GM19025 (cell line): ENCODE measurements around the gene CLBA1.

Experiments
- ATAC-seq: cut with Tn5 transposase; IDR thresholded peaks from one replicate; pipeline ENCODE4 v1.9.1; 2021; ENCODE audit warnings: mild to moderate bottlenecking, low read depth, moderate library complexity; ENCODE audit not compliant: unreplicated experiment

CLBA1 gene

DNA sequence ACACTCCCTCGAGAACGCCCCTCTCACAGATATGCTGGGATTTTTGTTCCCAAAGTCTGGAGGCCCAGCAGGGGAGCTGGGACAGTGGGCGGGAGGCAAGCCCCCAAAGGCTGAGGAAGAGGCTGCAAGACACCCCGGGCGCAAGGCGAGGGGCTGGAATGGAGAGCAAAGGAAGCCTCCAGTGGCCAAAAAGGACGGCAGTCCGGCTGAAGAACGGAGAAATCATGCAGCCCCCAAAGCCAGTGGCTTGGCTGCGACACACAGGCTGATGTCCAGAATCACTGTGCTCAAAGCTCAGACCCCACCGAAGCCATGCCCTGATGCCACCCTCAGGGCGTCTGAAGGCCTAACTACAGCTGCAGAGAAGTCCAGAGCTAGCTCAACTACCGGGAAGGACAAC lies 10.9 kb downstream of the CLBA1 start:
- no peak for ATAC-seq

DNA sequence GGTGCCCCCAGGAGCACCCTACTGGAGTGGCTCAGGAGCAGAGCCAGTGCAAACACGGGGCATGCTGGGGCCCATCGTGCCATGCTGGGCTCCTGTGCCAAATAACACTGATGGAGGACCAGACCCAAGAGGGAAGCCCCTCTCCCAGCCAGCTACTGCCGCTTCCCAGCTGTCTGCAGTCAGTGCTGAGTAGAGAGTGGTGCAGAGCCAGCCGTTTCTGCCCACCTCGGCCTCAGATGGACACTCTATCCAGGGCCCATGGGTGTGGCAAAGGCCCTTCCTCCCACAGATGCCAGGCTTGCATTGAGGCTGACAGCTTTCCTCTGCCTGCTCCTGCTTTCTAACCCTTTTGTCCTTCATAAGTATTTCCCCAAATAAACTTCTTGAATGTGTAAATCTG lies 13.2 kb downstream of the CLBA1 start:
- no peak for ATAC-seq

DNA sequence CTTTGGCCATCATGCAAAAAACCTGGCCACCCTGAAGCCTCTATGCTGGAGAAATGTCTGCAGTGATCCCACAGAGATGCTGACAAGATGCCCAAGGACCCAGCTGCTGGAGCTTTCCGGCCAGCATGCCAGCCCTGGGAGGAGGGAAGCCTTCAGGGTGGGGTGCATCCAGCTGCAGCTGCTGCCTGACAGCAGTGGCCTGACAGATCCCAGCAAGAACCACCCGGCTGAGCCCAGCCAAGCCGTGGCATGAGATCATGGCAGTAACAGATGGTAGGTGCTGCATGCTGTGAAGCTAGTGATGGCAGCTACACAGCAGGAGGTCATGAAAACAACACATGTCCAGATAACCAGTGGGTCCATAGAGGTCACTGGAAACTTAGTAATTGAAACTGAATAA lies 13.8 kb downstream of the CLBA1 start:
- no peak for ATAC-seq

DNA sequence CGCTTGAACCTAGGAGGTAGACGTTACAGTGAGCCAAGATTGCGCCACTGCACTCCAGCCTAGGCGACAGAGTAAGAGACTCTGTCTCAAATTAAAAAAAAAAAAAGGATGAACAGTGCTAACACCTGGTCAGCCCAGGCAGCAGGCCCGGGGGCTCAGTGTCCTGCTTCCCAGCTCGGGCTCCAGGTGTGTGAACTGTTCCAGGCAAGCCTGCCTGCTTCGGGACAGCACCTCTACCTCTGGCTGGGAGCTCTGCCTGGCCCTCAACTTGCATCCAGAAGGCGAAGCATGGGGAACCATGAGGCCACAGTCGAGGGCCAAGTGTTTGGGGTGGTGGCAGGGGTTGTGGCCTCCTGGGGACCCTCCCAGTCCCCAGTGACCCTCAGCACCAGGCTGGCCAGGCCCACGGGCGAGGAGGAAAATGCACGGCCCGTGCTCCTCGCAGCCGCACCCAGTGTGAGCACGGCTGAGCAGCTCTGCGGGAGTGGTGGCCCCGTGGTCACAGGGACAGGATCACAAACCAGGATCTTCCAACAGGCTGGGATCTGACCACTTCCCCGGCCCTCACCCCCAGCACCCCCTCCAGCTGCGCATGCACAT lies 19.8 kb downstream of the CLBA1 start:
- no peak for ATAC-seq

DNA sequence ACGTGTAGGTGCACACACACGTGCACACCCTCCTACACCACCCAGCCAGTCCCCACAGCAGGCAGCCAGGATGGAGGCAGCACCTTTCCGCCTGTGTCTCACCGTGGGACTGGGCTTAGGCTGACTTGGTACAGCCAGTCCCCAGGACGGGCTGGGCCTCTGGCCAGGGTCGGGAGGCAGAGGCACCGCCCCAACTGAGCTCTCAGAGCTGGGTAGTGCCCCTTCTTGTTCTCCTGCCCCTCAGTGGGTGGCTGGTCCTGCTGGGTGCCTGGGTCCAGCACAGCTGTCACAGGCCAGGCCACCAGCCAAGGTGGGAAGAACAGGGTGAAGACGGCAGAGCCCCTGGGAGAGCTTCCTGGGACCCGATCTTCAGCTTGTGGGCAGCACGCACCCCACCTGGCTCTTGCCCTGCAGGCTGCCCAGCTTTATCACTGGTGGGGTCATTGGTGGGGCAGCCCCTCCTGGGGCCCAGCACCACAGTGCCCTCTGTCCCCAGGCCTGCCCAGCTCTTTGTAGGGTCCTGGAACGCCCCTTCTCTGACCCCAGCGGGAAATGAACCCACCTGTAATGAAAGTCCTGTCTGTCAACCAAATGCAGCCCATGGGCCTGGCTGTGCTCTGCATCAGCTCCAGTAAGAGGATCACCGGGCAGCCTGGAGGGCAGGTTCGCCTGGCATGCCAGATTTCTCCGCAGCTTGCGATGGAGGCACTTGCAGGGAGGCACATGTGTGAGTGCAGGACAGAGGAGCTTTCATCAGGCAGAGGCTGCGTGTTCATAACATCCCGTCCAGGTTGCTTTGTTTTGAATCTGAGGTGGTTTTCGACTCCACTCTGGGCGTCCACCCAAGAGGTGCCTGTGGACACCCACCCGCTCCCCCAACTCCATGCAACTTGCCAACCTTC lies 20.6 kb downstream of the CLBA1 start:
- no peak for ATAC-seq

DNA sequence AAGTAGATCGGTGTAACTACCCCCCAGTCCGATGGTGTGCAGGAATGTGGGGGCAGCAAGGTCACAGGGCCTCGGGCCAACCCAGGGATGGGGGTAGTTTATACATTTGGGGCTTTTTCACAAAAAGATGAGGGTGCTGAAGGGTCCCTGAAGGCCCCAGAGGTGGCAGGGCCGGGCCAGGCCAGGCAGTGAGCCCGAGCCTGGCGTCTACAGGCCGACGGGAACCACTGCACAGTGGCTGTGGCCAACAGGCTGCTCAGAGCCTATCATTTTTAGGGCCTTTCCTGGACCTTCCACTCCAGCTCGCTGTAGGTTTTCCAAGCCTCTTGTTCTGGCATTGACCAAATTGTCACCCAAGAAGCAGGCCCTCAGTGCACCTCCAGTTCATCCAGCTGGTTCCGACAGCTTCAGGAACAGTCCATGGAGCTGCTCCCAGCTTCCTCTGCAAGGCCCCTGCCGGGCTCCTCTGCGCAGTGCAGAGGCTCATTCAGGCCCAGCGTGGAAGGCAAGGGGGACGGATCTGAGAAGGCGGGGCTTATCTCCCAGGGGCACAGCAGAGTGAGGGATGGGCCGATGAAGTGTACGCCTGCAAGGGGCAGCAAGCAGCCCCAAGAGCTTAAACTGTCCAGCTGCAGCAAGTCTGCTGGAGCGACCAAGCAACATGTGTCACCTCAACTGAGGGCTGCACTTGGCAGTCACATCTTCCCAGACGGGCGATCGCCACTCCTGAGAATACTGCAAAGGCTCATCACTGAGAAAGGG lies 21.4 kb downstream of the CLBA1 start:
- ATAC-seq, result no peak

DNA sequence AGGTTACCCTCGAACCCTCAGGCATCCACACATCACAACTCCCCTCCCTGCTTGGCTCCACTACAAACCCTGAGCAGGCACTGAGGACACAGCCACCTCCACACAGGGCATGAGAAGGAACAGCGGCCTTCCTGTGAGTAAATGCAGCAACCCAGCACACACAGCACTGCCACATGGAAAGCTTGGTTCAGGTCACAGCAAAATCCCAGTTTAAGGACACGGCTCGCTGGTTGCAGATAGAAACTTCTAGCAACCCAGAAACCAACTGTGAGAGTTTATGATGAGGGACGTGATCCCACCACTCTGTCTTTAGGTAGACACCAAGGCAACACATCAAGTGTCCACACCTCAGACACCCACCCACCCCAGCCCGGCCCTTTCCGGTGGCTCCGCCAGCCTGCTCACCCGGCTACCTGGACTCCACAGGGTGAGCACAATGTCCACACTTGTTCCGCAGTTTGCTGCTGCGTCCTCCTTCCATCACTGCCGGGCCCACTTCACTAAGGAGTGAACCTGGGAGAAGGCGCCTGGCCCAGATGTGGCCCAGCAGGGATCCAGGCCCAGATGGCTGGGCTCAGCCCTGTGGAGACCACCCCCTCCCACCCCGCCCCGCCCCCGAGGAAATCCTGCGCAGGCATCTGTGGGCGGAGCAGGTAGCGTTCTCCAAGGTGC lies 22.1 kb downstream of the CLBA1 start:
- ATAC-seq, result no peak

DNA sequence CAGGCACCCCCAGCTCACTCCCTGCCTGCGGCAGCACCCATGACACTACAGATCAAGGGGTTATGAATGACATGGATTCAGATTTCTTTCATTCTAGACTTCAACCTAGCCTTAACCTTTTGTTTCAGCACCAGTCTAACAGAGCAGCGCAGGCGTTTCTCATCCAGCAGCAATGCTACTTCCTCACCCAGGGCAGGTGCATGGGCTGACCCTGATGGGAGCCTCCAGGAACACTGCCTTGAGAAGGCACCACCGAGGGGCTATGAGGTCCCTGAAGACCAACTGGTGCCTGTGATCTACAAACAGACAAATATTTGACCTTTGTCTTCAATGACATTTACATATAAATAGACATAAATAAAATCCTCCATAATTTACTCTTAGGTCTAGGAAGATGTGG lies 24.5 kb downstream of the CLBA1 start:
- no peak for ATAC-seq

DNA sequence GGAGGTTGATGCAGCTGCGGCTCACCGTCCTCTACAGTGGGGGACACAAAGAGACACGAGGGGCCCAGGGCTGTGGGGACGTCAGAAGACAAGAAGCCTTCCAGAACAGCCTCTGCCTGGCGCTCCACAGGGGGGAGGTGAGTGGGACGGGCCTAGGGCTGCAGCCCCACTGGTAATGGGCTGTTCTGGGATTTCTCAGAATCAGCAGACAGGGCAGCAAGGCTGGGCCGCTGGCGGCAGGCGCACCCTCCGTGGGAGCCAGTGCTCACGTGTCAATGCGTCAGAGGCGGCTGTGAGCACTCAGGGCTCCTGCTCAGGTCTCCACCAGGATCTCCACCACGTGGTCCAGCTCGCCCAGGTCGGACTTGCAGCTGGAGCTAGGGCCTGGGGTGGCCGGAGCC lies 25.3 kb downstream of the CLBA1 start:
- no peak for ATAC-seq

DNA sequence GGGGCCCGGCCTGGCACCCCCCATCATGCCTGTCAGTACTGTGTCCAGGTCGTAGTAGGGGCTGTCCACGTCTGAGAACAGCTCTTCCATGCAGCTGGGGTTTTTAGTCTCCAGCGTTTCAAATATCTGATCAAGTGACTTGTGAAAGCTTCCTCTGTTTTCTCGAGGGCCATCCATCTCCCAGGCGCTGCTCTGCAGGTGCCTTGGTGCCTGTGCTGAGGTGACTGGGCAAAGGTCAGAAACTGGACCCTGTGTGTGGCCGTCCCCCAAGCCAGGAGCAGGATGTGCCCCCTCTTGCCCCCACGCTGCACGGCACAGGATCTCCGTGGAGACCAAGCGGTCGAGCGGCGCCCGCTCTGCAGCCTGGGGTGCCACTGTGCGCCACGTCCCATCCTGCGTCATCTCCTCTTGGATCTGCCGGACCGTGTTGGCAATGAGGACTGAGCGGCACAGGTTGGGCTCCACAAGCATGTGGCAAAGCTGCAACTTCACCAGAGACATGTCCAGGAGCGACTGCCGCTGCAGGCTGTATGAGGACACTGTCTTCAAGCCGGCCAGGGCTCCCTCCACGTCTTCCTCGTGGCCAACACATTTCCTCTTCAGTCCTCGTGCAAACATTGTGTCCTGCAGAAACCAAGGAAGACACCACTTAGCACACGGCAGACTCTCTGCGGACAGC lies 25.9 kb downstream of the CLBA1 start:
- no peak for ATAC-seq

DNA sequence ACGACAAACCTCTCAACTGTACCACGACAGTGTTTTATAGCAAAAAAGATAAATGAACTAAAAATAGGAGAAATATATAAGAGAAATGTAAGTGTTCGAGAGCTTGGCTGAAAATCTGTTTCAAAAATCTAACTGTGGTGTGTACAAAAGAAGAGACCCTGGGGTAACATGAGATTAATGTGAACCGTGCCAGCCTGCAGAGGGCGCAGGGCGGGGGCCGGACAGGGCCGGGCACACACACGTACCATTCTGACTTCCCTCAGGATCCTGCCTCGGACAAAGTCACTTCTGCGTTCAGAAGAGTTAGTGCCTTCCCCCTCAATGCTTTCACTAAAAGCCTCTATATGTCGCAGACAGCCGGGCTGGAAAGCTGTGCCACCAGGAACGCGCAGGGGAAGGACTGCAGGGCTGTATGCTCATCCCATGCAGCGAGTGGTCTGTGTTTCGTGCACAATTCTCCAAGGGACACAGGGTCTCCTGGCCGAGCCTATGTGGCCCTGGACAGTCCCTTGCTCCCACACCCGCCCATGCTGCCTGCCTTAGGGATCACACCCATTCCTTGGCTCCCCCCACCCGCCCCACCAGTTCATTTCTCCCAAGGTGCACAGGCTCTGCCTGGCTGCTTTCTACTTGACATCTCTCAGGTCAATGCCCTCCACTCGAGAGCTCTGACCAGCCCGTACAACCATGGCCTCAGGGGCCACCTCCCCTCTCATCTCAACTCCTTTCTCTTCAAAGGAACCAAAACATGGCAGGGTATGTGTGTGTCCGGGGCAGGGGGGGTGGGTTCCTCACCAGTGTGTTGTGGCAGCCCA lies 26.8 kb downstream of the CLBA1 start:
- no peak for ATAC-seq

DNA sequence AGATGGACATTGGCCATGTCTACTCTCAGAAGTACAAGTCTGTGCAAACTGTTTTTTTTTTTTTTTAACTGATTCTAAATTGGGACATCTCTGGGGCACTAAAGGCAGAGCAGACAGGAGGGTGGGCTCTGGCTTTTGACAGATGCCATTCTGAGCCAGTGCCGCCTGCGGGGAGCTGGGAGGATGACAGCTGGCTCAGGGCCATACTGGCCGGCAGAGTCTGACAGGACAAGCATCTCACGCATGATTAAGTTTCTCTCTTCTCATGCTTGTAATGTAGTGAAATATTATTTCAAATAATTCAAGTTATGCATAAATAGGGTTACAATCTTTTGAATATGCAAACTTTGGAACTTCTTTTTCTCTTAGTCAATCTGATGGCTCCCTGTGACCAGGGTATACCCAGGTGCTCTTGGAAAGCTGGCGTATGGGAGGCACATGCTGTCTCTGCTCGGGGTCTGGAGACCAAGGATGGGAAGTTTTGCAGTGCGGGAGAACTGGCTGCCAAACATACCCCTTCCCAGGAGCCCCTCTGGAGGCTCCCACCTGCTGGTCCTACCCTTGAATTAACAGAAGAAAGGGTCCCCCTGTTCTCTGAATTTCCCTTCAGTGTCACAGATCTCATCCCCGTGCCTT lies 27.7 kb downstream of the CLBA1 start:
- ATAC-seq, result no peak

DNA sequence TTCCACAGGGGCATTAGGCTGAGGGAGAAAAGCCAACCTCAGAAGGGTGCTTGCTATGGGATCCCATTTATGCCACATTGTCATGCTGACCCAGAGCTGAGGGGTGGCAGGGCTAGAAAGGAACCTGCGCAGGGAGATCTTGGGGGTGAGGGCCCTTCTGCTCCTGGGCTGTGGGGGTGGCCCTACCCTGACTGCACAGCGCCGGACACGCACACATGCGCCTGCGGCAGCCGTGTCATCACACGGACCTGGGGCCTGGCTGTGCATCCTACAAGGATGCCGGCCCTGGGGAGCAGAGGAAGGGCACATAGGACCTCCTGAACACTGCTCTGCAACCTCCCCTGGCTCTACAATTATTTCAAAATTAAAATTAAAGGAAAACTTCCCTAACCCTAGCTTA lies 28.4 kb downstream of the CLBA1 start:
- ATAC-seq, result no peak

DNA sequence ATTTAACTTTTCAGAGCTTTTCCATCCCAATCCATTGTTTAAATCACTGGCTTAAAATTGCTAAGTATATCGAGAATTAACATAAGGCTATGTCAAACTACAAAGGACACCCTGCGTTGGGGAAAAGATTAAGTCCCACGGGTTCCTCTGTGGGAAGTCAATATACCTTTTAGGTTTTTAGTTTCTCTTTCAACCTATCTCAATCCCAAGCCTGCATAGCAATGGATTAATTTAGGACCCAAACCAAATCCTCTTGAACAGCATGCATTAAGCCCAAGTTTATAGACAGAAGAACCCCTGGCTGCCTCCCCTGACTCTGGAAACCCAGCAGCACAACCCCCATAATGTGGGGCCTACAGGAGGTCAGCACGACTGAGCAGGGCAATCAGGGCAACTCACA lies 29.0 kb downstream of the CLBA1 start:
- no peak for ATAC-seq

DNA sequence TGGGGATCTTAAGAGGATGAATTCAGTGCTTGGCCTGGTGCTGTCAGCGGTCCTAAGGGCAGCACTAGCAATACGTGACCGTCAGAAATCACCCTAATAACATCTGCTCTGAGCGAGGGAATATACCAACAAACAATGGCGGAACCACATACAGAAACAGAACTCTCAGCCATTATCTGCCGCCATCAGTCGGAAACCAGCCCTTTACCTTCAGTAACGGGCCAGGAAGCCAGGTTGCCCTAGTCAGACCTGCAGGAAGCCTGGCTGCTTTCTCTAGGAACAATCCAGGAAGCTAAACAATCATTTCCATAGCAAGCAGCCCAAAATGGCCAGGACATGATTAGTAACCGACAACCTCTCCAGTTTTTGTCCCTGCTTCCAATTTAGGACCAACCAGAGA lies 29.7 kb downstream of the CLBA1 start:
- no peak for ATAC-seq

DNA sequence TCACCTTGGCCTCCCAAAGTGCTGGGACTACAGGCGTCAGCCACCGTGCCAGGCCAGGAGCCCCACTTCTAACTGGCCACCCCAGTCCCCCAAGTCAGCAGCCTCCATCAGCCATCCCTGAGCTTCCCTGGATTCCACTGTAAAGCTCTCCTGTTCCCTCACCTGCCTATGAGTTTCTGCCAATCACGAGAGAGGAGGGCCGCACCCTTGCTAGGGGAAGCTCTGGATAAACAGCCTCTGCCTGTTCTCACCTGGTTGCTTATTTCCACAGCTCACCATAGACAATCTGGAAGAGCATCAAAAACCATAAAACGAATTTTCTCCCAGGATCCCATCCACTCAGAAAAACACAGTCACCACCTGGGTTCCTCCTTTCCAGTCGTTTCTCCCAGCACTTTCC lies 30.3 kb downstream of the CLBA1 start:
- ATAC-seq, result no peak

DNA sequence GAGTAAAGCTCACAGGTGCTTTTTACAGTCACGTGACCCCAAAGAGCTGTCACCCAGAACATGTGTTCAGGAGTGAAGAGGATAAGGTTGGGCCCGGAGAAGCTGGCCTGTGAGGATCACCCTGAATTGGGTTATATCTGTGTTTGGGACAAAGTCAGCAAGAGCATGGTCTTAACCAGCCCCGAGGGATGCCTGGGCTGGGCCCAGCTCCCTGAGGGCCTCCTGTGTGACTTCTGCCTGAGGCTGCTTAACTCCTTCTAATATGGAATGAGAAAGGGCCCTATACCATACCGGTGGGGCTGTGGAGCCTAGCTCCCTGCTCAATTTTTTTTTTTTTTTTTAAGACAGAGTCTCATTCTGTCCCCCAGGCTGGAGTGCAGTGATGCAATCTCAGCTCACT lies 32.8 kb downstream of the CLBA1 start:
- ATAC-seq, result no peak

DNA sequence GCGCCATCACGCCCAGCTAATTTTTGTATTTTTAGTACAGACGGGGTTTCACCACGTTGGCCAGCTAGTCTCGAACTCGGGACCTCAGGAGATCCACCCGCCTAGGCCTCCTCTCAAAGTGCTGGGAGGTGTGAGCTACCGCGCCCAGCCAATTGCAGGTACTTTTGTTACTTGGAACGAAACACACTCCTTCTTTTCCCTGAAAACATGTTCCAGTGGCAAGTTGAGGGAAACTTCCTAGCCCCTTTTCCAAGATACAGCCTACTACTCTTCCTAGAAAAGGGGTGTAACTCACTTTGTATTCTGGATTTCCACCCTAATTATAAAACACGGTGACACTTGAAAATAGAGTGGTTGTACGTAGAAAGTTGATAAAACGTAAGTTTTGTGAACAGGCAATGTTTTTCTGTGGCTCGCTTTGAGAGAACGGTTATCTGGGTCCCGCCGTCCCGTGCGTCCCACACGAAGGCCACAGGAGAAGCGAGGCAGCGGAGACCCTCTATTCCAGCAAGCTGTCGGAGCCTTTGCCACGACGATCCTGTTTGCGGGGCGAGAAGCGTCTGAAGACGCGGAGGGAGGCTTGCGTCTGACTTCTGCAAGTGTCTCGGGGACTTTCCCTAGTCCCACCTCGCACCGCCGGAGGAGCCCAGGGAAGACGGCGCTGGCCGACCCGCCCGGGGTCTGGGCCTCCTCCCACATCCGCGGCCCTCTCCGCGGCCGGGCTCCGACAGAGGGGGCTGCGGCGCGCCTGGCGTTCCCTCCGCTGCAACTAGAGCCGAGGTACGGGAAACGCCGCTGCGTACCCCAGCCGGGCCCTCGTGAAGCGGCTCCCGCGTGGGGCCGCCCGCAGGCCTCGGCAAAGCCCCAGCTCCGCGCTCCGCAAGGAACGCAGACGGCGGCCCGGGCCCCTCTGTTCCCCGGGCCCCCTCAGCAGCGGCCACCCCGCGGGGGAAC lies 34.5 kb downstream of the CLBA1 start:
- ATAC-seq, result peak; percentile 16
